IMR-90 (cell line): ENCODE measurements around the gene WFDC13. TPM values are rescaled to one million over a fixed set of nuclear protein-coding genes. Genes with fewer than 3 reads are reported as not detected.
"Not testable (repeated sequence)": the region's sequence is repeated elsewhere in the genome, so short reads cannot be mapped to it uniquely, and the experiment has no call there.

ENCODE experiments used
- ATAC-seq: fragments of 200-7000 bp; cut with Tn5 transposase; 2 replicates; pipeline ENCODE4 v1.9.1; 2020; ENCODE audit warnings: low read depth, mild to moderate bottlenecking, moderate library complexity
- BruUV-seq: library from RNA; stranded (reverse); fragments of 400-500 nt; replicated peaks from 2 replicates; lab custom pipeline; 2021; lab: Mats Ljungman, UMichigan
- CTCF ChIA-PET: fragments of 300-600 bp; formaldehyde crosslinking; extraction: SDS; loops from one replicate; lab custom pipeline; 2021; ENCODE audit warnings: antibody characterized with exemption; lab: Yijun Ruan, JAX
- POLR2A ChIA-PET: fragments of 300-600 bp; sonication (Branson Sonifier 250); formaldehyde crosslinking; loops from one replicate; lab custom pipeline; 2022; ENCODE audit warnings: antibody characterized with exemption; ENCODE audit not compliant: unreplicated experiment; lab: Charles Lee
- DNase-seq: peaks from one replicate; pipeline ENCODE4 v3.0.0; 2013
- H2AFZ ChIP-seq: replicated peaks from 2 replicates; pipeline ENCODE3; 2013; ENCODE audit warnings: low read length, mild to moderate bottlenecking; ENCODE audit not compliant: poor library complexity
- H2AK5ac ChIP-seq: 2 replicates; pipeline ENCODE4 v1.6.1; 2013; ENCODE audit warnings: low read depth, low read length, inconsistent platforms
- H2AK9ac ChIP-seq: replicated peaks from 2 replicates; pipeline ENCODE3; 2013; ENCODE audit warnings: mild to moderate bottlenecking, low read depth, low read length, moderate library complexity; ENCODE audit not compliant: poor library complexity
- H2BK120ac ChIP-seq: 2 replicates; pipeline ENCODE4 v1.6.1; 2013; ENCODE audit warnings: low read depth, low read length, inconsistent platforms
- H2BK15ac ChIP-seq: 3 replicates; pipeline ENCODE4 v1.6.1; 2013; ENCODE audit warnings: low read depth, low read length, inconsistent platforms
- H2BK20ac ChIP-seq: 2 replicates; pipeline ENCODE4 v1.6.1; 2013; ENCODE audit warnings: low read depth, mild to moderate bottlenecking, inconsistent platforms, low read length, moderate library complexity
- H2BK5ac ChIP-seq: 2 replicates; pipeline ENCODE4 v1.6.1; 2013; ENCODE audit warnings: mild to moderate bottlenecking, low read depth, low read length, inconsistent platforms; ENCODE audit not compliant: poor library complexity, severe bottlenecking
- H3K14ac ChIP-seq: replicated peaks from 2 replicates; pipeline ENCODE4 v1.6.1; 2013; ENCODE audit warnings: low read depth, low read length, inconsistent platforms
- H3K18ac ChIP-seq: 2 replicates; pipeline ENCODE4 v1.6.1; 2013; ENCODE audit warnings: low read depth, low read length, control low read depth
- H3K23ac ChIP-seq: 2 replicates; pipeline ENCODE4 v1.6.1; 2013; ENCODE audit warnings: low read depth, low read length, inconsistent platforms
- H3K27ac ChIP-seq: 2 replicates; pipeline ENCODE4 v1.5.1; 2013; ENCODE audit warnings: mild to moderate bottlenecking, control low read depth, low read length; ENCODE audit not compliant: insufficient read depth
- H3K27me3 ChIP-seq: 2 replicates; pipeline ENCODE4 v1.6.1; 2013; ENCODE audit warnings: low read length; ENCODE audit not compliant: control insufficient read depth, insufficient read depth
- H3K36me3 ChIP-seq: 2 replicates; pipeline ENCODE4 v1.6.1; 2013; ENCODE audit warnings: low read length, mixed read lengths; ENCODE audit not compliant: control insufficient read depth, insufficient read depth
- H3K4ac ChIP-seq: 2 replicates; pipeline ENCODE4 v1.6.1; 2013; ENCODE audit warnings: low read depth, low read length, inconsistent platforms
- H3K4me1 ChIP-seq: 2 replicates; pipeline ENCODE4 v1.6.1; 2013; ENCODE audit warnings: low read length, mixed read lengths; ENCODE audit not compliant: control insufficient read depth, insufficient read depth
- H3K4me2 ChIP-seq: 2 replicates; pipeline ENCODE4 v1.6.1; 2013; ENCODE audit warnings: low read depth, mild to moderate bottlenecking, control low read depth, low read length, moderate library complexity
- H3K4me3 ChIP-seq: 2 replicates; pipeline ENCODE4 v1.5.1; 2013; ENCODE audit warnings: low read depth, mild to moderate bottlenecking, control low read depth, low read length, moderate library complexity; ENCODE audit not compliant: insufficient read depth
- H3K56ac ChIP-seq: 2 replicates; pipeline ENCODE4 v1.6.1; 2013; ENCODE audit warnings: low read length, inconsistent platforms; ENCODE audit not compliant: insufficient read depth; ENCODE audit errors: extremely low read depth
- H3K79me1 ChIP-seq, 2 experiments: 2 replicates each; pipeline ENCODE4 v1.6.1; 2013; ENCODE audit warnings: low read length in 2 of 2, inconsistent platforms in 1 of 2, low read depth in 1 of 2
- H3K9ac ChIP-seq: 2 replicates; pipeline ENCODE4 v1.6.1; 2013; ENCODE audit warnings: low read depth, low read length, control low read depth
- H3K9me1 ChIP-seq: 2 replicates; pipeline ENCODE4 v1.6.1; 2013; ENCODE audit warnings: low read length, inconsistent platforms; ENCODE audit not compliant: insufficient read depth
- H3K9me3 ChIP-seq: 2 replicates; pipeline ENCODE4 v1.6.1; 2013; ENCODE audit warnings: low read length; ENCODE audit not compliant: control insufficient read depth, insufficient read depth
- H4K20me1 ChIP-seq: 2 replicates; pipeline ENCODE4 v1.6.1; 2013; ENCODE audit warnings: low read length, inconsistent platforms; ENCODE audit not compliant: insufficient read depth
- H4K5ac ChIP-seq: 2 replicates; pipeline ENCODE4 v1.6.1; 2013; ENCODE audit warnings: mild to moderate bottlenecking, low read depth, low read length, control low read depth
- H4K8ac ChIP-seq, 2 experiments: 2 replicates each; pipeline ENCODE4 v1.6.1; 2013; ENCODE audit warnings: low read depth in 2 of 2, low read length in 2 of 2, control low read depth in 1 of 2, inconsistent platforms in 1 of 2
- H4K91ac ChIP-seq: 2 replicates; pipeline ENCODE4 v1.6.1; 2013; ENCODE audit warnings: low read depth, low read length, inconsistent platforms; ENCODE audit not compliant: insufficient read depth
- dilution Hi-C: fragments of 300-500 bp; cut with HindIII; formaldehyde crosslinking; loops from one replicate; pipeline ENCODE4 v1.14.3; 2018; ENCODE audit warnings: low sequenced_read_pairs; ENCODE audit not compliant: unreplicated experiment
- in situ Hi-C: fragments of 300-500 bp; cut with MboI; formaldehyde crosslinking; loops from 3 replicates; pipeline ENCODE4 v1.14.3; 2019; ENCODE audit warnings: low sequenced_read_pairs, inconsistent platforms, mixed read lengths
- intact Hi-C: fragments of 100-400 bp; cut with micrococcal nuclease; formaldehyde crosslinking; loops from 2 replicates; pipeline ENCODE4 v1.10.0; 2022
- polyA plus RNA-seq, 3 experiments: library from polyadenylated mRNA; depleted of rRNA; stranded (reverse); fragments of >200 nt; gene quantifications; 2 replicates each; pipeline ENCODE4 v1.2.3, GENCODE V29; 2012; ENCODE audit warnings: low replicate concordance in 1 of 3
- total RNA-seq: library from RNA; depleted of rRNA; stranded (reverse); fragments of >200 nt; gene quantifications from 2 replicates; pipeline ENCODE4 v1.2.3, GENCODE V29; 2012

The WFDC13 gene
- total and polyA plus RNA-seq, 2 of the 4 experiments (the other 2 are of a cell fraction), result not detected

DNA sequence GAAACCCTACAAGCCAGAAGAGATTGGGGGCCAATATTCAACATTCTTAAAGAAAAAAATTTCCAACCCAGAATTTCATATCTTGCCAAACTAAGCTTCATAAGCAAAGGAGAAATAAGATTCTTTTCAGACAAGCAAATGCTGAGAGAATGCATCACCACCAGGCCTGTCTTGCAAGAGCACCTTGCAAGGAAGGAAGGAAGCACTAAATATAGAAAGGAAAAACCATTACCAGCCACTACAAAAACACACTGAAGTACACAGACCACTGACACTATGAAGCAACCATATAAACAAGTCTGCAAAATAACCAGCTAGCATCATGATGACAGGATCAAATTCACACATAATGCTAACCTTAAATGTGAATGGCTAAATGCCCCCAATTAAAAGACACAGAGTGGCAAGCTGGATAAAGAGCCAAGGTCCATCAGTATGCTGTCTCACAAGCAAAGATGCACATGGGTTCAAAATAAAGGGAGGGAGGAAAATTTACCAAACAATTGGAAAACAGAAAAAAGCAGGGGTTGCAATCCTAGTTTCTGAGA is 14.4 kb downstream of the WFDC13 start:
- H2AK5ac ChIP-seq, H4K91ac ChIP-seq, H2BK15ac ChIP-seq, H3K4me2 ChIP-seq, H4K5ac ChIP-seq, H4K8ac ChIP-seq, H4K20me1 ChIP-seq, H3K36me3 ChIP-seq, H3K79me1 ChIP-seq, H3K27ac ChIP-seq, H2BK120ac ChIP-seq, BruUV-seq, POLR2A ChIA-PET, H3K18ac ChIP-seq, H3K4me1 ChIP-seq, H3K23ac ChIP-seq, H3K9me3 ChIP-seq, H3K4me3 ChIP-seq, H3K4ac ChIP-seq, ATAC-seq, H2BK20ac ChIP-seq, H2BK5ac ChIP-seq, H2AK9ac ChIP-seq, DNase-seq, H3K9me1 ChIP-seq, H3K14ac ChIP-seq, intact Hi-C loops, H3K27me3 ChIP-seq, CTCF ChIA-PET, H3K56ac ChIP-seq, H2AFZ ChIP-seq, in situ Hi-C loops, dilution Hi-C loops, H3K9ac ChIP-seq: not testable (repeated sequence)
